Umbilical cord (tissue), 2 donors: ENCODE measurements around the gene PSMB5. TPM values are rescaled to one million over a fixed set of nuclear protein-coding genes. Genes with fewer than 3 reads are reported as not detected.

Experiments used
- DNase-seq: peaks from one replicate; pipeline ENCODE4 v3.0.0-alpha.2; 2015; ENCODE audit warnings: low spot score
- total RNA-seq: library from RNA; depleted of rRNA; stranded (reverse); fragments of >200 nt; gene quantifications from one replicate; pipeline ENCODE4 v1.2.3, GENCODE V29; 2014; ENCODE audit warnings: low replicate concordance; ENCODE audit not compliant: insufficient read depth

PSMB5 gene
- 100 TPM for total RNA-seq

DNA sequence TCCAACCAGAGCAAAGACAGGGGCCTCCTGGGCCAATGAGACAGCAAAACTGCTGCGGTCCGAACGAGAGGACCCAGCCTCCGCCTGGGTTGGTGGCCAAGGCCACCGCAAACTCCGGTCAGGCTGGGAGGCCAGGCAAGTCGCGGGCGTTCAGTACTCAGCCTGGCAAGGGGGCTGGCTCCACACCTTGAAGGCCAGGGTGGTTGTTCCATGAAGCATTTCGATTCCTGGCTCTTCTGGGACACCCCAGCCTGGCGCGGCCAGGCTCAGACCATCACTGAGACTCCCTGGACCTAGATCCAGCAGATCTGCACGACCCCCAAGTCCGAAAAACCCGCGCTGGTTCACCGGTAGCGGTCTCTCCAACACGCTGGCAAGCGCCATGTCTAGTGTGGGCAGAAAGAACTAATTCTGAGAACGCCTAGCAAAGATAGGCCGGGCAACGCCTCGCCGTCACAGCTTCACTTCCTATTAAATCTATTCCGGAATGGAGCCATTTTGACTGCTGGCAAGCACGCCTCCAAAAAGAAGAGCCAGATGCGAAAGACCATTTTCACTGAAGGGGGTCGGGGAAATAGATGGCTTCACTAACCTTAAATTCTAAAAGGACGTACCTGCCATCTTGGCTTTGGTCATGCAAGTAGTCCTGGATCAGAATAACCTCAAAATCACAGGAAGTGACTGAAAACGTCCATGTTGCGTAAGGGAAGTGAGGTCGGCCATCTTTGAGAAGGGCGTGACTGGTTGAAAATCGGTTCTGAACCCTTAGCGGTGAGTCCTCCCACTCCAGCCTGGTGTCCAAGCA is at the start of gene PSMB5:
Gene PSMB5 (minus strand): TSS at position 403 of the 805 bp plus-strand sequence. CDS start 19 bp downstream, at position 384.
- peak; percentile 98 for DNase-seq

DNA sequence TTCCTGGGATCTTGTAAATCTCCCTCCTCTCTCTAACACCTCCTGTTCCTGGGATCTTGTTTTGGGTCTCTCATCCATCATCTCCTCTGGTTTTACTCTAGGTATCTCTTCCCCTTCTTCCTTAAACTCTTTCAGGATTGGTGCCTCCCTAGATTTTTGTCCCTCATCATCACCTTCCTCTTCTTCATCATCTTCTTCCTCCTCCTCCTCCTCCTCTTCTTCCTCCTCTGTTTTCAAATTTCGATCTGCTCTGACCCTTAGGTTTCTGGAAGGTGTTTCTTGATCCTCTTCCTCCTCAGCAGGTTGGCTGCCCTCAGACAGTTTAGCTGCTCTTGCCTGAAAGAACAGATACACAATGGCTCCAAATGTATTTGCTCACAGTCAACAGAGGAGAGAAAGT is 45.8 kb upstream of the PSMB5 start:
- no peak for DNase-seq

DNA sequence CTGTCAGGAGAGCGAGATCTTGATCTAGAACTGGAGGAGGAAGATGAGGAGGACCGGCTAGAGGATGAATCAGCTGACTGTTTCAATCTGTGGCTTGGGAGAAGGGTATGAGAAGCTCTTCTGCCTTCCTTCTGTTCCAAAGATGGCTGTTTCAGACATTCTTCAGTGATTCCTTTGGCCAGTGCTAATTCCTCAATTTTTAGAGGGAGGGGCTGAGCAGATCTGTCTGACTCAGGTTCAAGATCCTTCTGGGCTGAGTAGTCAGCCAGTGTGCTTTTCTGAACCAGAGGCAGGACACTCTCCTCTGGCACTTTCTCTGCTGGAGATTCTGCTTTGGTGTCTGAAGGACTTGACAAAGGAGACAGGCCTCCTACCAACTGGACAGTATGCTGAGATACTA is 45.0 kb upstream of the PSMB5 start:
- no peak for DNase-seq

DNA sequence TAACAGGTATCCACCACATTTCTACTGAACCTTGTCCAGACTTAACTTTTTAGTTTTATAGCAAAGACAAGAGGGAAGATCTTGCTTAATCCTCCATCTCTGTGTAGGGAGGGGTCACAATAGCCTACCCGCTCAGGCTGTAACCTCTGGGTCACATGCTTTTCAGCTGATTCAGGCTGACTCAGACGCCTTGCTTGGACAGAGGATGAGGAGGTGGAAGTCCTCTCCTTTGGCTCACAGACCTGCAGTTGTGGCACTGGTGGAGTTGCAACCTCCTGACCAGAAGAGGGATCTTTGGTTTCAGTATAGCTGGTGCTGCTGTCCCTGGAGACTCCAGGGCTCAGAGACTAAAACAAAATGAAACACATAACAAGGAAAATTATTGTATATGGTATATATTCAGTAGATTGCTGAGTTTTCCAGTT is 44.0 kb upstream of the PSMB5 start:
- peak; percentile 83 for DNase-seq

DNA sequence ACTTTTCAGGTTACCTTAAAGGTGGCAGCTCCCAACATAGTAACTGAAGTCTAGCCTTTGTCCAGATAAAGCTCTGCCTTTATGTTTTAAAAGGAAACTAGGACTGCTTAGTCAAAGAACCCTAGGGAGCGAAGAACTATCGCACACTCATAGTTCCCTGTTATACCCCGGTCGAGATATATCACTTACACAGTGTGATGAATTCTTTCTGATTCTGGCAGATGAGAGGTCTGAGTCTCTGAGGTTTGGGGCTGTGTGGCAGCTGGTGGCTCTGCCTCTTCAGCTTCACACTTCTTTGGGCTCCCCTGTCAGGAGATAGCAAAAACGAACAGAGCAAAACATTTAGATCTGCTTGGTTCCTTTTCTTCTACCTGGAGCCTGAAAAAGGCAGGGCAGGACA is 43.3 kb upstream of the PSMB5 start:
- DNase-seq, result no peak

DNA sequence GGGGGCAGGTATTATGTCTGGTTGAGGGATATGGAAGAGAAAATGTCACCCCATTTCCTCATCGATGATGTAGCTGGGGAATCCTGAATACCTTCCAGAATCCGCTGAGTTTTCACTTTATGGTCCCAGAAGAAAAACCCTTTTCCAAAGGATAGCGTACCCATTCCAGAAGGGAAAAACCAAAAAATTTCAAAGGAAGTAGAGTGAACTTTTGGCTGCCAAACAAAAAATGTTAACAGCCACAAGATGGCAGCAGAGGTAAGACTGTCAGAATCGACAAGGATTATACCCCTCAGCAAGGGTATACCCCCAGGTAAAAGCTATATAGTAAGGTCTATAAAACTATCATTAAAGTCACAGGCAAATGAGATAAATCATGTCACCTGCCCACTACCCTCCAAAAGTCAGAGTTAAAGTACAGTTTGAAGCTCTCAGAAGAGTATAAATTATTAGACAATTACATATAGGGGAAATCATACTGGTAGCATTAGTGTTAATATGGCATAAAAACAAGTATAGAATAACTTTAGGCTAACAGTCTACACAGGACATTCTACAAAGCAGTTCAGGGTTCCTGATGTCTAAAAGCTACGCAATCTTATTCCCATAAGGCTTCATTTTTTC is 42.2 kb upstream of the PSMB5 start:
- no peak for DNase-seq

DNA sequence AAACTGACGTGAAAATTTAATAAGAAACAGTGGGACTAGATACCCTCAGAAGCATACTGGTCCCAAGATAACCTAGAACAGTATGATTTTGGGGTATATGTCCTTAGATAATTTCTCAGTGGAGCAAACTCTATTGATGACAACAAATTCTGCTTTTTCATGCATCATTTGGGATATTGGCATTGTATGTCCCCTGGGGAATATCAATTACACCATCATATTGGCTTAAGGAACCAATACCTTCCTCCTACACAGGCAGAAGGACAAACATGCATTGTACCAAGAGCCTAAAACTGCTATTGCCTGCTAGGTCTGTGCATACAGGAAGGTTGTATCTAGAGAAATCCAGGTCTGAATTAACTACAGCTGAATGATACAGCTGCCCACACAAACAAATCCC is 40.2 kb upstream of the PSMB5 start:
- DNase-seq, result no peak

DNA sequence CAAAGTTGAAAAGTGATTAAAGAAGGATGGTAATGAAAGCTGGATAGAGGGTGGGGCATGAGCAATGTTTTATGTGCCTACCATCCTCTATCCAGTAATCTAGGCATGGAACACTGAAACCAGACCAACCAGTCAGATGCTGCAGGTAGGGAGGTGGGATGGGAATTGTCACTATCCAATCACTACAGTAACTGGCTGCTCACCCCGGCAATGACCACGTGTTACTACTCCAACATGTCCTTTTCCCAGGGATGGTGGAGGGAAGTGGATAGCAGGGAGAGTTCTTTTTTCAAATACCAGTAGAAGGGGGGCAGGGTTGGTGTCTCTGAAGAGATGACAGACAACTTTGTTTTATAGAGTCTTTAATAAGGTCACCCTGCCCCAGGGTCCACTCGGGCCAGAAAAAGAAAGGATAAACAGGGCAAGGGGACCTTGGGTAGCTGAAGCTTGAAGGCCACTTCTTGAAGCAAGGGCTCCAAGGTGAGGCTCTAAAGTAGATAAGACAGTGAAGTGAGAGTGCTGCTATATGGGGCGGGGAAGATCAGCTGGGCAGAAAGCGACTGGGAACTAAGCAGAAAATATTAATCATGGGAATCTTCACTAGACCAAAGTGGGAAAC is 37.3 kb upstream of the PSMB5 start:
- no peak for DNase-seq

DNA sequence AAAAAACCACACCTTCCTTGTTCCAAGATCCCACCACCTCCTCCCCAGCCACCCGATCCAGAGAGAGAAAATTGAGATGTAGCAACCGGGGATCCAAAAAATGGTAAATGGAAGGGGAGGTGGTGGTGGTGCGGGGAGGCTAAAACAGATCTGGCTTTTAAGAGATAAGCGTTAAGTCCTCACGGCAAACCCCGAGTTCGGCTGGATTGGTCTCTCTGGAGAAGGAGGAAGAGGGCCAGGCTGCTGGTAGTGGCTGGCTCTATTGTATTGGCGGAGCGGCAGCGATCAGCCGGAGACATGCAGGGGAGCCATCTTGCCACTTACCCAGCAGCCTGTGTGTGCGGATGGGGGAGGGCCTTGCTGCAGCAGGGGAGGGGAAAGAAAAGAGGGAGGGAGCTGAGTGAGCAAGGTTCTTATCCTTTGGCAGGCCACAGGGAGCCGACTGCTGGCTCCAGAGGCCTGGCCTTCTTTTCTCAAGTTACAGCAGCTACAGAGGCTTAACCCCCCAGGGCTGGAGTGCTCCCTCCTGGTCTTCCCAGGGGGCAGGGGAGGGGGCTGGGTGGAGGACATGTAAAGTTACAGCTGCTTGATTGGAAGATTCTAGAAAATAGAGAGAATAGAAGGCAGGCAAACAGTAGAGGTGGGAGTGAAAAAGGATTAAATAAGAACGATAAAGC is 36.7 kb upstream of the PSMB5 start:
- peak; percentile 97 for DNase-seq

DNA sequence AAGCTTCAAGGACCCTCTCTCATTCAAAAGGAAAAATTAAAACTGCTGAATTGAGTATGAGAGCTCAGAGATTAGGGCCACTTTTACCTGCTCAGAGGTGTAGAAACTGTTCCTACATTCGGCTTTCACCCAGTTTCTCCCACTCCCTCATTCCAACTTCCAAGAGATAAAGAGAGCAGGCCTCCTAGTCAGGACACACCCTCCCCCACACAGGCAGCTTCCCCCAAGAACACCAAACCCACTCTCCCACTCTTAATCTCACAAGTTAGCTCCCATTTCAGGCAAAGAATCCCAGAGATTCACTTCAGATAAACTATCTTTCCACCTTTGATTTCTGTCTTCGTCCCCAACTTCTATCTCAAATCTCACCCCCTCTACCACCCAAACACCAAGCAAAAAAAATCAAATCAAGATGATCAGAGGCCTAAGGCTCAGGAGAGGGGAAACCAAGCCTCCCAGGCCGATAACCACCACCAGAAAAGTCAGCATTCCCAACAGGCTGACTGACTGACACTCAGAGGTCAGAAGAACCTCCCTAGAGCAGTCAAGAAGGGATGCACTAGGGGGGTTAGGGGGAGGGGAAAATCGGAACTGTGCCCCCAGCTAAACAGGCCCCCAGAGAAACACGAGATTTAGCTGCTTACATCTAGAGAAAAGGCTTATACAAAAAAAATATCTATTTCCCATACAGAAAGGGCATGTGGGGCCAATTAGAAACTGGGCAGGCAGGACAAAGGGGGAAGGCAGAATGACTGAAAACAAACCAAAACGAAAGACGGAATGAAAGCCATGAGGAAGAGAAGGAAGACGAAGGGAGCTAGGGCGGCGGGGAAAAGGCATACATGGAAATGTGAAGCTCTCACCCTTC is 35.8 kb upstream of the PSMB5 start:
- DNase-seq, result no peak

DNA sequence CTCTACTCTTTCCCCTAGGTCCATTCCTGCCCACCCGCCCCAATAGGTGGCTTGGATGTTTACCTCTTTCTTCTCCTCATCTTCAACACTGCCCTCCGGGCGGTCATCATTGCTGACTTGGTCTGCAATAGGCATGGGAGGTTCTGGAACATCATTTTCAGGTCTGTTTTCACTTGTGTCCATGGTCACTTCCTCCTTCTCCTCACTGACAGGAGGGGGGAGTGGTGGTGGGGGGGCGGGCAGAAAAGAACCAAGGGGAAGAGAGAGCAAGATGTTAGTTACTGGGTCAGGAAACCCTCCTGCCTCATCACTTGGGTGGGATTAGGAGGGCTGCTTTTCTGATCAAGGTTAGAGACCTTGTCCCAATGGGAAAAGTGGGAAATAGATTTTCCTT is 34.7 kb upstream of the PSMB5 start:
- DNase-seq, result no peak

DNA sequence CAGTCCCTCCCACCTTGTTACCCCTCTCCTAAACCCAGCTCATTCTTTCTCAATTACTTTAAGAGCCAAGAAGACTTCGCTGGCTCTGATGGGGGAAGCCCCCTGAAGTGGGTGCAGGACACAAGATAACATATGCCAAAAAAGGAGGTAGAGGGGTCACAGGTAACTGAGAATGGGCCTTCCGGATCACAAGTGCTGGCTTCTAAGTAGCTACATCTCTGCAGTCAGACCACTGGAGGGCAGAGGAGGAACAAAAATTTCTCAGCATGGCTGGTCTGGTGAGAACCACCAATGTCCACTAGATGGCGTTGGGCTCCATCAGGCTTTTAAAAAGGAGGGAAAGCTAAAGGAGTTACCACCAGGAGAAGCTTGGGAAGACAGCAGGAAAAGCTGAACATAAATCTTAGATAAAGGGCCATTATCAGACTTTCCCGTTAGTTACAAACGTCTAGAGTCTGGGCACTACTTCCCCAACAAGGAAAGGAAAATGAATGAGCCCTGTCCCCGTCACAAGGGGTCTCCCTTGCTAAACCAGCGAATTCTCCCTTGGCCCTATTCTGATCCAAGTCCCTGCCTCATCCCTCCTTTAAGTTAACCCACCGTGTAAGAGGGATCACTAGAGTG is 34.2 kb upstream of the PSMB5 start:
- DNase-seq, result peak; percentile 95

DNA sequence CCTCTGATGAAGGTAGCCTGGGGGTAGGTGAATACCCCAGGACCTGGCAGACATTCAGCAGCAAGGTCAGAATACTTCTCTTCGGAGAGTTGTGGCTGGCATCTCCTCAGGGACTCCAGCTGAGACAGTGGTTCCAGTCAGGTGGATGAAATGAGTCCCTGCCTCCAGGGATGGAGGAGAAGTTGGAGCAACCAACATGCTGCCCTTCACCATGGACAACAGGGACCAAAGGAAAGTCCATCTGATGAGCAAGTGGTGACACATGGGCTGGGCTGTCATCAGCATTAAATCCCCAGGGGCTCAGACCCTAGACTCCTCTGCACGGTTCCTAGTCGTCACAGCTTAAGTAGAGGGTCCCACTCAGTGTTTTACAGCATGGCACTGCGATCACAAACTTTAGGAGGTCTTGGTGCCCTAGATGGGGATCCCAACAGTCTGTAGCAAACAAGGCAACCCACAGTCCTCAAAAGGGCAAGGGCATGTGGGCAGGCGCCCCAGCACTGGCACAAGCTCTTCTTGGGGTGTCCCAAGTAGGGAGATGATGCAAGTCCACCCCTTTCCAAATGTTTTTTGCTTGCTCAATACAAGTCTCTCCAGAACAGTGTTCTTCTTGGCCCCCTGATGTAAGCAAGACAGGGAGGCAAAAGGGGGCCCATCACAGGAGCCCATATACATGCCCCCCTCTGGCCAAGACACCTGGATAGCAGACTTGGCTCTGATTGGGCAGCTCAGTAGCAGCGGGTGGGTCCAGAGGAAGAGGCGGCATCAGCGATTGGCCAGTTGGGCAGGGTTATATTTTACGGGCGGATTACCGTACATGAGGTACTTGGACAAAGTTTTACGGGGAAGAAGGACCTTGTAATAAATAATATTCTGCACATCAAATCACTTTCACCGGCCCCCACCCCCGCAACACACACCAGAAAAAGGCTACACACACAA is 33.4 kb upstream of the PSMB5 start:
- DNase-seq, result no peak

DNA sequence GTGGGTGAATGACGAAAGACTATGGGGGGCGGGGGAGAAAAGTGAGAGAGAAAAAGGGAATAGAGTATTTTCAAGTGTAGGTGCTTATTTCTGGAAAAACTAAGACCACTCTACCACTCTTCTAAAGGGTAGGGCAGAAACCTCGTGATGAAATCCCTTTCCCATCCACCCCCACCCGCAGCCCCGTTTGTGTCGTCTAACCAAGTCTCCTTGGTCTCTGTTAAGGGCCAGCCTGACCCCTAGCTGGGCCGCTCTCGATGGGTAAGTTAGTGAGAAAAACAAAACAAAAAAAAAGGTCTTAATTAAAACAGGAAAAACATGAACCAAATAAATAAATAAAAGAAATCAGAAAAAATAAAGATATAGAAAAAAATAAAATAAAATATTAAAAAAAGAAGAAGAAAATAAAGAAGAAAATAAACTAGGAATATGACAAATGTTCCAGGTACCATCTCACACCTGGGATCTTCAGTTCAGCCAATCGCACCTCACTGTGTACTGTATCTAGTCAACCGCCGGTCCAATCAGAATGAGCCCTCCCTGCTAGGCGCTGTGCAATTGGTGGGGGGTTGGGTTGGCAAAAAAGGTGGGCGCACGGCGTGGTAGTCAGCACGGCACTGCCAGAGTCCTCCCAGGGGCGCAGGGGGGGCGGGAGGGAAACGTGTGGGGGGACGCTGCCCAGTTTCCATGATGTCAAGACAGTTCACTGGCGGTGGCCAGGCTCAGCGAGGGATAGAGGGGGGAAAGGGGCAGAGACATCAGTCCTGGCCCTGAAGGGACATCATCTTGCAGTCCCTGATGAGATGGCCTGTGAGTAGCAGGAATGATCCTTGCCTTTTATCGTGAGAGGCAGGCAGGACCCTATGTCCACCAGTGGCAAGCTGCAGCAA is 32.4 kb upstream of the PSMB5 start:
- DNase-seq, result no peak

DNA sequence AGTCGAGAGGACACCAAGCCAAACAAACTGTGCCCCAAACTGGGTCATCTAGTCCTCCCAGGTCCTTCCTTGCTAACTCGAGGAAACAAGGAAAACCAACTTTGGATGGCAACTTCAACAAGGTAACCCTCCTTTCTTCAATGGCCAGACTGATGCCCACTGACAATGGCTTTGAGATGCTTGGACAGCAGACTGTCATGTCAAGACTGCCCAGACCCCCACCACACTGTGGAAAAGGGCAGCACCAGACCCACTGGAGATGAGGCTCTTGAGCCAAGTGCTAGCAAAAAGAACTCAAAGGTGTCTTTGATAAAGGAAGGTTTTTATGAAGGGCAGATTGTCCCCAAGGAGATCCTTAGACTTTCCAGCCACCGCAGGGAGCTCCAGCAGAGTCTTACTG is 31.7 kb upstream of the PSMB5 start:
- no peak for DNase-seq

DNA sequence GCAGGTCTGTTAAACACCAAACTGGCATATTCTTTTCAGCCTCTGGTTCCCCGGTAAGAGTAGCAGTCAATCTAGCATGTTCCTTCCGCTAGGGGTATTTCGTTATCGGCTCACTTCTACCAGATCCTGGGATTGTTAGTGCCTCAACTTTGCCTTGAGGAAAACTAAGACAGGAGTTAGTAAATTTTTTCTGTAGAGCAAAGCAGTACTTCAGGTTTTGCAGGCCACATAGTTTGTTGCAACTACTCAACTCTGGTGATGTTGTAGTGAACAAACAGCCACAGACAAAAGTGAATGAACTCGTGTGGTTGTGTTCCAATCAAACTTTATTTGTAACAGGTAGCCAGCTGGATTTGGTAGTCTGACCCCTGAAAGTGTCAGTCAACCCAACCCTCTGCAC is 28.9 kb upstream of the PSMB5 start:
- peak; percentile 53 for DNase-seq

DNA sequence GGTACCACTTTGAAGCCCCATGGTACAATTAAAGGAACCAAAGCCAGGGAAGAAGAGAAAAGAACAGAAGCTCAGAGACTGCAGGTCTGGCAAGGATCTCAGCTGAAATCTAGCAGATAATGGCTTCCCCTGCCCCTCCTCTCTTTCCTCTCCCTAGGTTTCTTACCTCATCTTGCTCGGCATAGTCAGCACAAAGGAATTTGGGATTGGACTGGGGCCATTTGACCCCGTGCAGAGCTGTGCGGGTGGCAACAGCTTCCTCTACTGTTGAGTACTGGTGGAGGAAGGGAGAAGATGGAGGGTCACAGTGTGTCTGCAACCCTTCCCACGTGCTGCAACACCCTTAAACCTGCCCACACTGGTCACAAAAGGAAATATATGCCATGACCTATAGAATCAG is 27.3 kb upstream of the PSMB5 start:
- peak; percentile 92 for DNase-seq

DNA sequence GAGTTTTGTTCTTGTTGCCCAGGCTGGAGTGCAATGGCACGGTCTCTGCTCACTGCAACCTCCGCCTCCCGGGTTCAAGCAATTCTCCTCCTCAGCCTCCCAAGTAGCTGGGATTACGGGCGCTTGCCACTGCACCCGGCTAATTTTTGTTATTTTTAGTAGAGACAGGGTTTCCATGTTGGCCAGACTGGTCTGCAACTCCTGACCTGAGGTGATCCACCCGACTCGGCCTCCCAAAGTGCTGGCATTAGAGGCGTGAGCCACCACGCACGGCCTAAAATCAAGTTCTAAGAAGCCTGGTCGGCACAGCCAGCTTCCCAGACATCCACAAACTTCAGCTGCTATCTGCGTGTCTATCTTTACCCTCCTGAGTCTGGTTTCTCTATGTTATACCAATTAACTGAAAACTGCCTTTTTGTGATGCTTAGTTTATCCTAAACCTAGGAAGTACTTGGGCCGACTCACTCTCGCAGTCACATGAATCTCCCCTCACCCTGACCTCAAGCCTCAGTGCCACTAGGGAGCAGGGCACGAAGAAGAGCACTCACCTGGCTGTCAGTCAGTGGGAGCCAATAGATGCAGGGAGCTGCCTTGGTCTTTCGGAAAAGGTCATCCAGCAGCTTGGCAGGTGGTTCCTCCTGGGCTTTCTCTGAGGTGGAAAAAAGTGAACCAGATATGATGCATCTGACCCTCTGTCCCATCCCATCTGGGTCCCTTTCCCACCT is 26.0 kb upstream of the PSMB5 start:
- DNase-seq, result no peak
